Ishikawa (cell line): ENCODE measurements around the gene METTL3.

Experiments
- CEBPB ChIP-seq: IDR thresholded peaks from 2 replicates; pipeline ENCODE4 v1.6.1; 2012
- CREB1 ChIP-seq: IDR thresholded peaks from 2 replicates; pipeline ENCODE4 v1.6.1; 2012; ENCODE audit warnings: low read depth
- EGR1 ChIP-seq: IDR thresholded peaks from 2 replicates; pipeline ENCODE4 v1.6.1; 2012
- EP300 ChIP-seq: IDR thresholded peaks from 2 replicates; pipeline ENCODE4 v1.6.1; 2012; ENCODE audit warnings: borderline replicate concordance
- FOXM1 ChIP-seq: IDR thresholded peaks from 2 replicates; pipeline ENCODE4 v1.6.1; 2012; ENCODE audit warnings: low read depth, borderline replicate concordance
- NFIC ChIP-seq: IDR thresholded peaks from 2 replicates; pipeline ENCODE4 v1.6.1; 2012
- RAD21 ChIP-seq: IDR thresholded peaks from 2 replicates; pipeline ENCODE4 v1.6.1; 2012; ENCODE audit warnings: low read depth
- TAF1 ChIP-seq: IDR thresholded peaks from 2 replicates; pipeline ENCODE4 v1.6.1; 2012; ENCODE audit warnings: low read depth, mild to moderate bottlenecking
- TCF12 ChIP-seq: IDR thresholded peaks from 2 replicates; pipeline ENCODE4 v1.6.1; 2012; ENCODE audit warnings: low read depth
- TEAD4 ChIP-seq: IDR thresholded peaks from 2 replicates; pipeline ENCODE4 v1.6.1; 2012
- USF1 ChIP-seq: IDR thresholded peaks from 2 replicates; pipeline ENCODE4 v1.6.1; 2012
- YY1 ChIP-seq: IDR thresholded peaks from 2 replicates; pipeline ENCODE4 v1.6.1; 2012; ENCODE audit warnings: low read depth
- ZBTB7A ChIP-seq: IDR thresholded peaks from 2 replicates; pipeline ENCODE4 v1.6.1; 2012; ENCODE audit warnings: low read depth
- TF ChIP-seq, protein P1 (sequence below): IDR thresholded peaks from 2 replicates; pipeline ENCODE4 v1.6.1; 2012; ENCODE audit warnings: low read depth, mild to moderate bottlenecking
- TF ChIP-seq, protein P2 (sequence below): IDR thresholded peaks from 2 replicates; pipeline ENCODE4 v1.6.1; 2012

Gene METTL3

GRCh38 chr14:21503376-21503775 is 7.8 kb downstream of the METTL3 start:
- TF ChIP-seq TCF12 (no peak), NFIC (no peak), YY1 (no peak), USF1 (no peak), RAD21 (no peak), CREB1 (no peak), TEAD4 (no peak), TAF1 (no peak), ZBTB7A (no peak), FOXM1 (no peak), EP300 (no peak), CEBPB (no peak), EGR1 (no peak)
- TF ChIP-seq, protein P1, sequence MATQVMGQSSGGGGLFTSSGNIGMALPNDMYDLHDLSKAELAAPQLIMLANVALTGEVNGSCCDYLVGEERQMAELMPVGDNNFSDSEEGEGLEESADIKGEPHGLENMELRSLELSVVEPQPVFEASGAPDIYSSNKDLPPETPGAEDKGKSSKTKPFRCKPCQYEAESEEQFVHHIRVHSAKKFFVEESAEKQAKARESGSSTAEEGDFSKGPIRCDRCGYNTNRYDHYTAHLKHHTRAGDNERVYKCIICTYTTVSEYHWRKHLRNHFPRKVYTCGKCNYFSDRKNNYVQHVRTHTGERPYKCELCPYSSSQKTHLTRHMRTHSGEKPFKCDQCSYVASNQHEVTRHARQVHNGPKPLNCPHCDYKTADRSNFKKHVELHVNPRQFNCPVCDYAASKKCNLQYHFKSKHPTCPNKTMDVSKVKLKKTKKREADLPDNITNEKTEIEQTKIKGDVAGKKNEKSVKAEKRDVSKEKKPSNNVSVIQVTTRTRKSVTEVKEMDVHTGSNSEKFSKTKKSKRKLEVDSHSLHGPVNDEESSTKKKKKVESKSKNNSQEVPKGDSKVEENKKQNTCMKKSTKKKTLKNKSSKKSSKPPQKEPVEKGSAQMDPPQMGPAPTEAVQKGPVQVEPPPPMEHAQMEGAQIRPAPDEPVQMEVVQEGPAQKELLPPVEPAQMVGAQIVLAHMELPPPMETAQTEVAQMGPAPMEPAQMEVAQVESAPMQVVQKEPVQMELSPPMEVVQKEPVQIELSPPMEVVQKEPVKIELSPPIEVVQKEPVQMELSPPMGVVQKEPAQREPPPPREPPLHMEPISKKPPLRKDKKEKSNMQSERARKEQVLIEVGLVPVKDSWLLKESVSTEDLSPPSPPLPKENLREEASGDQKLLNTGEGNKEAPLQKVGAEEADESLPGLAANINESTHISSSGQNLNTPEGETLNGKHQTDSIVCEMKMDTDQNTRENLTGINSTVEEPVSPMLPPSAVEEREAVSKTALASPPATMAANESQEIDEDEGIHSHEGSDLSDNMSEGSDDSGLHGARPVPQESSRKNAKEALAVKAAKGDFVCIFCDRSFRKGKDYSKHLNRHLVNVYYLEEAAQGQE: no peak
- TF ChIP-seq, protein P2, sequence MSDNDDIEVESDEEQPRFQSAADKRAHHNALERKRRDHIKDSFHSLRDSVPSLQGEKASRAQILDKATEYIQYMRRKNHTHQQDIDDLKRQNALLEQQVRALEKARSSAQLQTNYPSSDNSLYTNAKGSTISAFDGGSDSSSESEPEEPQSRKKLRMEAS: no peak

- TF ChIP-seq EGR1 (no peak), TCF12 (no peak)
Observed at GRCh38 chr14:21501568-21501967, 9.6 kb downstream of the METTL3 start.

- no peak for TF ChIP-seq TEAD4
- TF ChIP-seq RAD21: peak; percentile 47
Observed at GRCh38 chr14:21498540-21499526, 12.3 kb downstream of the METTL3 start.

DNA sequence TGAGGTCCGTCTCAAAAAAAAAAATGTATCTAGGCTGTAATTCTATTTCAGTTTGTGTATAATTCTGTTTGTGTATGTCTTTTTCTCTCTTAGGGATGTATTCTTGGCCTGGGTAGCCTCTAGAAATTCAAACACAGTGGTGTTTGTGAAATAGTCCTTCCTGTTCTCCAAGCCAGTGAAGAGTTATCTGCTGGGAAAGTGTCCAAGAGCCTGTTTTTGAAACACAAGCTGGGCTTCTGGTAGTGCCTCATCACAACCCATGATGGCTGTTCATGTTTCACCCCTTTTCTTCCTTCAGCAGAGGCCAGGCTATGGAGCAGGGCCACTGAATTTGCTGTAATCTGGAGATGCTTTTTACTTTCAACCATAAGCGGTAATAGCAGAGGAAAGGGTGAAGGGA is 14.7 kb downstream of the METTL3 start:
- TF ChIP-seq, protein P2: no peak

GRCh38 chr14:21494902-21495762 is 16.0 kb downstream of the METTL3 start:
- TF ChIP-seq TCF12 (no peak), CEBPB (no peak), NFIC (no peak), EP300 (no peak), FOXM1 (no peak), ZBTB7A (no peak), EGR1 (no peak), TEAD4 (no peak), TAF1 (no peak), USF1 (no peak), YY1 (no peak), RAD21 (no peak), CREB1 (no peak)
- TF ChIP-seq, protein P2: no peak
- TF ChIP-seq, protein P1: no peak
